Lower leg skin (tissue), 3 donors: Measurements from ENCODE around the gene PCDH9.

ENCODE experiments used
- POLR2A ChIP-seq, 2 donors: fragments of 450-650 bp; IDR thresholded peaks; one replicate each; pipeline ENCODE4 v1.6.1; 2016 to 2017; ENCODE audit warnings: antibody characterized with exemption in 2 of 2, mild to moderate bottlenecking in 1 of 2, moderate library complexity in 1 of 2
- TF ChIP-seq, protein P1 (sequence below), 3 donors: fragments of 450-650 bp; IDR thresholded peaks; one replicate each; pipeline ENCODE4 v1.5.1; 2016; ENCODE audit warnings: antibody characterized with exemption in 3 of 3, mild to moderate bottlenecking in 3 of 3, moderate library complexity in 2 of 3

DNA sequence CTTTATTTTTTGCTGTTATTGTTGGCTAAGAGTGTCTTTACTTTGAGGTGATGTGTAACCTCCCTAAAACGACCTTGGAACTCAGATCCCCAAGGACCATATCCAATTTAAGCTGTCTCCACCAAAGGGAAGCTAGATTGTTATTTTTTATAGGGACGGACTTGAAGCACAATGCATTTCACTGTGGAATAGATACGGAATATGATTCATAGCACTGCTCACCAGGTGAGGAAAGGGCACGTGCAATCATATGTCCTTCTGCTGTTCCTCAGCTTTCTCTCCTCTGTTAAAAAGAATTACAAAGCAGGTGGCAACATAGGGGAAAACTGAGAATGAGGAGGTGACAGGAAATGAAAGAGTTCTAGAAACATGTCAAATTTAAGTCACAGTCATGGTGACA lies 679.0 kb downstream of the PCDH9 start:
- TF ChIP-seq POLR2A (IDR thresholded peaks at IDR 0.05) = no peak
- TF ChIP-seq, protein P1, sequence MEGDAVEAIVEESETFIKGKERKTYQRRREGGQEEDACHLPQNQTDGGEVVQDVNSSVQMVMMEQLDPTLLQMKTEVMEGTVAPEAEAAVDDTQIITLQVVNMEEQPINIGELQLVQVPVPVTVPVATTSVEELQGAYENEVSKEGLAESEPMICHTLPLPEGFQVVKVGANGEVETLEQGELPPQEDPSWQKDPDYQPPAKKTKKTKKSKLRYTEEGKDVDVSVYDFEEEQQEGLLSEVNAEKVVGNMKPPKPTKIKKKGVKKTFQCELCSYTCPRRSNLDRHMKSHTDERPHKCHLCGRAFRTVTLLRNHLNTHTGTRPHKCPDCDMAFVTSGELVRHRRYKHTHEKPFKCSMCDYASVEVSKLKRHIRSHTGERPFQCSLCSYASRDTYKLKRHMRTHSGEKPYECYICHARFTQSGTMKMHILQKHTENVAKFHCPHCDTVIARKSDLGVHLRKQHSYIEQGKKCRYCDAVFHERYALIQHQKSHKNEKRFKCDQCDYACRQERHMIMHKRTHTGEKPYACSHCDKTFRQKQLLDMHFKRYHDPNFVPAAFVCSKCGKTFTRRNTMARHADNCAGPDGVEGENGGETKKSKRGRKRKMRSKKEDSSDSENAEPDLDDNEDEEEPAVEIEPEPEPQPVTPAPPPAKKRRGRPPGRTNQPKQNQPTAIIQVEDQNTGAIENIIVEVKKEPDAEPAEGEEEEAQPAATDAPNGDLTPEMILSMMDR (IDR thresholded peaks at IDR 0.05) = no peak
